Osteoblast (primary cell): ENCODE data around the gene ZMYND11. TPM values are rescaled to one million over a fixed set of nuclear protein-coding genes. Genes with fewer than 3 reads are reported as not detected.
"Not testable (repeated sequence)": the region's sequence is repeated elsewhere in the genome, so short reads cannot be mapped to it uniquely, and the experiment has no call there.

ENCODE experiments used
- DNase-seq: peaks from one replicate; pipeline ENCODE4 v3.0.0; 2011; ENCODE audit warnings: low spot score, mixed read lengths; ENCODE audit not compliant: insufficient read length; ENCODE audit errors: missing footprints
- H2AFZ ChIP-seq: 2 replicates; pipeline ENCODE4 v1.6.0; 2011; ENCODE audit warnings: mild to moderate bottlenecking, low read length
- H3K27ac ChIP-seq: 2 replicates; pipeline ENCODE4 v1.5.1; 2011; ENCODE audit warnings: mild to moderate bottlenecking, low read depth, low read length, moderate library complexity
- H3K27me3 ChIP-seq: 2 replicates; pipeline ENCODE4 v1.6.0; 2012; ENCODE audit warnings: mild to moderate bottlenecking, control low read depth, inconsistent platforms, low read length, moderate library complexity; ENCODE audit not compliant: insufficient read depth
- H3K36me3 ChIP-seq: 2 replicates; pipeline ENCODE4 v1.5.1; 2011; ENCODE audit warnings: mild to moderate bottlenecking, low read length, control low read depth, moderate library complexity; ENCODE audit not compliant: insufficient read depth
- H3K4me1 ChIP-seq: 2 replicates; pipeline ENCODE4 v1.5.1; 2011; ENCODE audit warnings: mild to moderate bottlenecking, low read length, control low read depth, moderate library complexity; ENCODE audit not compliant: insufficient read depth
- H3K4me2 ChIP-seq: 2 replicates; pipeline ENCODE4 v1.6.0; 2011; ENCODE audit warnings: mild to moderate bottlenecking, low read length; ENCODE audit not compliant: insufficient read depth
- H3K4me3 ChIP-seq: fragments of 200-600 bp; sonication (generic); 3 replicates; pipeline ENCODE4 v1.5.1; 2012; ENCODE audit warnings: mild to moderate bottlenecking, low read length, inconsistent platforms; ENCODE audit not compliant: insufficient read depth
- H3K79me2 ChIP-seq: 2 replicates; pipeline ENCODE4 v1.6.0; 2012; ENCODE audit warnings: mild to moderate bottlenecking, low read length, control low read depth, inconsistent platforms; ENCODE audit not compliant: insufficient read depth
- H3K9me3 ChIP-seq: 2 replicates; pipeline ENCODE4 v1.5.1; 2011; ENCODE audit warnings: low read depth, low read length, control low read depth
- H4K20me1 ChIP-seq: 2 replicates; pipeline ENCODE4 v1.6.0; 2012; ENCODE audit warnings: mild to moderate bottlenecking, low read length, control low read depth; ENCODE audit not compliant: insufficient read depth
- total RNA-seq: library from RNA; depleted of rRNA; stranded (reverse); fragments of >200 nt; gene quantifications from 2 replicates; pipeline ENCODE4 v1.2.3, GENCODE V29; 2012
- TF ChIP-seq, protein P1 (sequence below): IDR thresholded peaks from 2 replicates; pipeline ENCODE4 v1.5.1; 2011; ENCODE audit warnings: mild to moderate bottlenecking, low read depth, low read length, moderate library complexity; ENCODE audit errors: extremely low read depth

The ZMYND11 gene
- total RNA-seq, 1 donor = 56.5 TPM

- TF ChIP-seq, protein P1, sequence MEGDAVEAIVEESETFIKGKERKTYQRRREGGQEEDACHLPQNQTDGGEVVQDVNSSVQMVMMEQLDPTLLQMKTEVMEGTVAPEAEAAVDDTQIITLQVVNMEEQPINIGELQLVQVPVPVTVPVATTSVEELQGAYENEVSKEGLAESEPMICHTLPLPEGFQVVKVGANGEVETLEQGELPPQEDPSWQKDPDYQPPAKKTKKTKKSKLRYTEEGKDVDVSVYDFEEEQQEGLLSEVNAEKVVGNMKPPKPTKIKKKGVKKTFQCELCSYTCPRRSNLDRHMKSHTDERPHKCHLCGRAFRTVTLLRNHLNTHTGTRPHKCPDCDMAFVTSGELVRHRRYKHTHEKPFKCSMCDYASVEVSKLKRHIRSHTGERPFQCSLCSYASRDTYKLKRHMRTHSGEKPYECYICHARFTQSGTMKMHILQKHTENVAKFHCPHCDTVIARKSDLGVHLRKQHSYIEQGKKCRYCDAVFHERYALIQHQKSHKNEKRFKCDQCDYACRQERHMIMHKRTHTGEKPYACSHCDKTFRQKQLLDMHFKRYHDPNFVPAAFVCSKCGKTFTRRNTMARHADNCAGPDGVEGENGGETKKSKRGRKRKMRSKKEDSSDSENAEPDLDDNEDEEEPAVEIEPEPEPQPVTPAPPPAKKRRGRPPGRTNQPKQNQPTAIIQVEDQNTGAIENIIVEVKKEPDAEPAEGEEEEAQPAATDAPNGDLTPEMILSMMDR = no peak
- Histone ChIP-seq H3K27ac (no peak overlapping the region), H3K4me2 (no peak overlapping the region), H3K4me3 (no peak overlapping the region), H3K36me3 (no peaks in the 10 kb centered on the region), H3K27me3 (no peaks in the 10 kb centered on the region), H4K20me1 (peaks cover 8% of the 10 kb centered on the region), H3K79me2 (peaks cover 12% of the 10 kb centered on the region), H3K4me1 (peaks cover 17% of the 10 kb centered on the region), H3K9me3 (no peaks in the 10 kb centered on the region), H2AFZ (no peak overlapping the region)
- no peak for DNase-seq
Observed at GRCh38 chr10:184174-184573, 48.9 kb downstream of the ZMYND11 start.

DNA sequence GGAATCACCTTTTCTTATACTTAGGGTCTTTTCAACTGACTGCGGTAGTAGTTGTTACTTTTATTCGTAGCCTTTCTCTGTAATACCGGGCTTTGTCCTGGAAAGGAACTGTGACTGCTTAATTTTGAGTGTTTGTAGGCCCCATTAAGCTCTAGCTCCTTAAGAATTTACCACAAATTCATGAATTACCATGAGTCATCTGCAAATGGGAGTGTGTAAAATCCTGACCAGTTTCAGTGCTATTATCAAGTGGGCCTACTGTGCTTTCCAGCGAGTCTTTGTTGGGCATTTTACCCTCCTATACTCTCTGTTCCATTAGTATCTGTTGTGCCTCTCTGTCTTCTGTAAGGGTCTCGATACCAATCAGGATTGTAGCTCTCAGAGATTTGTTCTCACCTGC, 49.7 kb downstream of the ZMYND11 start:
- Histone ChIP-seq H2AFZ (no peak overlapping the region), H3K27me3 (no peaks in the 10 kb centered on the region), H3K79me2 (peaks cover 11% of the 10 kb centered on the region), H3K4me1 (peaks cover 19% of the 10 kb centered on the region), H3K4me3 (no peak overlapping the region), H3K4me2 (no peak overlapping the region), H4K20me1 (peaks cover 8% of the 10 kb centered on the region), H3K9me3 (no peaks in the 10 kb centered on the region), H3K27ac (peak overlapping the region; percentile 36), H3K36me3 (no peaks in the 10 kb centered on the region)
- DNase-seq = peak; percentile 69
- TF ChIP-seq, protein P1 = no peak

- H3K27me3 ChIP-seq, DNase-seq, H3K4me3 ChIP-seq, H4K20me1 ChIP-seq, H2AFZ ChIP-seq, H3K4me2 ChIP-seq, H3K27ac ChIP-seq, H3K36me3 ChIP-seq, H3K9me3 ChIP-seq: not testable (repeated sequence)
- peaks cover 19% of the 10 kb centered on the region for H3K4me1 ChIP-seq
- peaks cover 17% of the 10 kb centered on the region for H3K79me2 ChIP-seq
Observed at GRCh38 chr10:185571-185970, 50.3 kb downstream of the ZMYND11 start.

DNA sequence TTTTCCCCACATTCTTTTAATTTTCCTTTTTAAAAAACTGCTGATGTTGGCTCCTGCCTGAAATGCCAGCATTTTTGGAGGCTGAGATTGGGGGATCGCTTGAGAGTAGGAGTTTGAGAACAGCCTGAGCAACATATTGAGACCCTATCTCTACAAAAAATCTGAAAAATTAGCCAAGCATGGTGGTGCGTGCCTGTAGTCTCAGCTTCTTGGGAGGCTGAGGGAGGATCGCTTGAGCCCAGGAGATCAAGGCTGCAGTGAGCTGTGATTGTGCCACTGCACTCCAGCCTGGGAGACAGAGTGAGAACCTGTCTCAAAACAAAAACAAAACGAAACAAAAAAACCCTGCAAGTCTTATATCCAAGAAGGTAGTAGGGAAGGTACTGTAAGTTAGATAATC, 51.7 kb downstream of the ZMYND11 start:
- no peaks in the 10 kb centered on the region for H3K9me3 ChIP-seq
- H2AFZ ChIP-seq = no peak overlapping the region
- H3K4me3 ChIP-seq = no peak overlapping the region
- H3K4me2 ChIP-seq = no peak overlapping the region
- peaks cover 26% of the 10 kb centered on the region for H3K4me1 ChIP-seq
- TF ChIP-seq, protein P1 = no peak
- H3K27me3 ChIP-seq = no peaks in the 10 kb centered on the region
- H3K36me3 ChIP-seq = no peaks in the 10 kb centered on the region
- H4K20me1 ChIP-seq = peaks cover 12% of the 10 kb centered on the region
- peaks cover 20% of the 10 kb centered on the region for H3K79me2 ChIP-seq
- no peak overlapping the region for H3K27ac ChIP-seq
- no peak for DNase-seq
